ENCODE measurements around the gene ZBP1.

ZBP1 gene, protein sequence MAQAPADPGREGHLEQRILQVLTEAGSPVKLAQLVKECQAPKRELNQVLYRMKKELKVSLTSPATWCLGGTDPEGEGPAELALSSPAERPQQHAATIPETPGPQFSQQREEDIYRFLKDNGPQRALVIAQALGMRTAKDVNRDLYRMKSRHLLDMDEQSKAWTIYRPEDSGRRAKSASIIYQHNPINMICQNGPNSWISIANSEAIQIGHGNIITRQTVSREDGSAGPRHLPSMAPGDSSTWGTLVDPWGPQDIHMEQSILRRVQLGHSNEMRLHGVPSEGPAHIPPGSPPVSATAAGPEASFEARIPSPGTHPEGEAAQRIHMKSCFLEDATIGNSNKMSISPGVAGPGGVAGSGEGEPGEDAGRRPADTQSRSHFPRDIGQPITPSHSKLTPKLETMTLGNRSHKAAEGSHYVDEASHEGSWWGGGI

GRCh38 chr20:57620274-57620990 is at the start of gene ZBP1:
TSS of gene ZBP1 (minus strand) at chr20:57620426. CDS start at chr20:57620295, 131 bp downstream.
- no peak for DNase-seq (ENCODE audit: low read depth, low spot score)

GRCh38 chr20:57669632-57670031 is 49.4 kb upstream of the ZBP1 start:
- DNase-seq (ENCODE audit: low read depth, low spot score), result no peak

DNA sequence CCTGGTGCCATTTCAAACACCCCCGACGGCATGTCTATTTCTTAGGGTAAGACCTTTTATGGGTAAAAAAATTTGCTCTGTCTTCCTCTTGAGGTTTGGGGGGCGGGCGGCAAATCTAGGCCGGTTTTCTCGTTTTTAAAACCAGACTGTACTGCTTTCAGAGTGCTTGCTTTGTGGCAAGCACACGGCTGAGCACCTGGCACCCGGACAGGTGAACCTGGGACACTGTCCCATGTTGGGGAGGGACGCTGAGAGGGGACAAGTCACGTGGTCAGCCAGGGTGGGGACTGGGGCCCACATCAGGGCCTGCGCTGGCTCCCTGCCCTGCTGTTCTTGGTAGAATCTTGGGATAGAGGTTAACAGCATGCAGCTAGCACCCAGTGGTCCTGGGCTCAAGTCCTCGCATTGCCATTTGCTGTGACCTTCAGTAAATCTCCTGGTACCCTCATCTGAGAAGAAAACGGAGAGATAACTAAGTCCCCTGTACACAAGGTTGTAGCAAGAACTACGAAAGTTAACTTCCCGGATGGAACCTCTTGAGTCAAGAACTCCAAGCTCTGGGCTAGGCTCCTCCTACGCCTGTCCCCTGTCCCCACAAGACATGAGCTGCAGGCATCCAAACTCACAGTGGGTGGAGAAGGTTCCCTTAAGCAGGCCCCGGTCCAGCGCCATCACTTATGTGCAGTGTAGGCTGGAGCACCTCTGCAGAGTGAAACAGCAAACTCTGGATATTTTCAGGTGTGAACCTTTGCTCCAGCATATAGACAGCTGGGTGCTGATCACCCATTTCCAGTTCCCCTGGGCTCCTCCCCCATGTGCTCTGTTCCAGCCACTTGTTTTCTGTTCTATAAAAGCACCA is 47.9 kb upstream of the ZBP1 start:
- DNase-seq (ENCODE audit: low read depth, low spot score), result no peak

- no peak for DNase-seq (ENCODE audit: low read depth, low spot score)
These were observed 47.2 kb upstream of the ZBP1 start for GRCh38 chr20:57667388-57667787.

DNA sequence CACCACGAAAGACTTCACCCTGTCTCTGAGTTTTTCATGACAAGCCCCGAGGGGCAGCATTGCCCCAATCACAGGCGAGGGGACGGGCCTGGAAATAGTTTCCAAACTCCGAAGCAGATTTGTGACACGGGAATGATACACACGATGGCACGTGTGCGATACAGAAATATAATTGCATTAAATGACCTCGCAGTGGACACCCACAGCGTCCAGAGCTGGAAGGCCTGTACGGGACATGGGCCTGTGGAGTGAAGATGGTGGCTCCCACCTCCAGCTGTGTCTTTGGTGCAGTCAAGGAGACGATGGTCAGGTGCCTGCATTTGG is 46.6 kb upstream of the ZBP1 start:
- no peak for DNase-seq (ENCODE audit: low read depth, low spot score)

GRCh38 chr20:57666106-57666833 is 46.0 kb upstream of the ZBP1 start:
- no peak for DNase-seq (ENCODE audit: low read depth, low spot score)

DNA sequence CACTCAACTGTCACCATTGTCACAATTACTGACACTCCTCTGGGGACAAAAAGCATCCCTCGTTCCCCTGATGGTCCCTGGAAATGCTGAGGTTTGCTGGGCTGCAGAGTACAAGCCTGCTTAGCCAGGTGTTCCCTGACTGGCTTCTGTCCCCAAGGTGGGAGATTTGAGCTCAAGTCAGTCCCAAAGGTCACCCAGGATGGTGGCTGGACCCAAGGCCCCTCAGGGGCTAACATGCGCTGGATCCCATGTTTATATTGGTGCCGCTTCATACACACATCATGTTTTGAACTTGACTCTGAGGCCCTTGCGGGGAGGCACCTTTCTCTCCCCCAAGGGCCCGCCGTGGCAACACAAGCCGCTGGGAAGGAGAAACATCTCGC is 45.4 kb upstream of the ZBP1 start:
- no peak for DNase-seq (ENCODE audit: low read depth, low spot score)

GRCh38 chr20:57664924-57665588 is 44.8 kb upstream of the ZBP1 start:
- no peak for DNase-seq (ENCODE audit: low read depth, low spot score)

DNA sequence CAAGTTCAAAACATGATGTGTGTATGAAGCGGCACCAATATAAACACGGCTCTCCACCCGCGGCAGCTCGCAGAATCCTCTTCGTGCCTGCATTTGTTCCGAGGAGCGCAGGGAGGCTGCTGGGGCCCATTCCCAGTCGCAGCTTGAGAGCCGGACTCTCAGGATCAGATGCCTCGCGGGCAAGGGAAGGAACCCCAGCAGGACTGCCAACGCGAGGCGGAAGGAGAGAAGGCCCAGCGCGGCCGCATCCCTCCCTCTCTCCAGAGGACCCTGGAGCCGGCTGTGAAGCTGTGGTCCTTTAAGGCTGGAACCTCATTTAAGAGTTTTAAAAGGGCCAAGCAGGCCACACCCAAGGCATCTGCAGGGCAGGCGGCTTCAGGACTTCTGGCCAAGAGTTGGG is 44.2 kb upstream of the ZBP1 start:
- DNase-seq (ENCODE audit: low read depth, low spot score), result no peak

DNA sequence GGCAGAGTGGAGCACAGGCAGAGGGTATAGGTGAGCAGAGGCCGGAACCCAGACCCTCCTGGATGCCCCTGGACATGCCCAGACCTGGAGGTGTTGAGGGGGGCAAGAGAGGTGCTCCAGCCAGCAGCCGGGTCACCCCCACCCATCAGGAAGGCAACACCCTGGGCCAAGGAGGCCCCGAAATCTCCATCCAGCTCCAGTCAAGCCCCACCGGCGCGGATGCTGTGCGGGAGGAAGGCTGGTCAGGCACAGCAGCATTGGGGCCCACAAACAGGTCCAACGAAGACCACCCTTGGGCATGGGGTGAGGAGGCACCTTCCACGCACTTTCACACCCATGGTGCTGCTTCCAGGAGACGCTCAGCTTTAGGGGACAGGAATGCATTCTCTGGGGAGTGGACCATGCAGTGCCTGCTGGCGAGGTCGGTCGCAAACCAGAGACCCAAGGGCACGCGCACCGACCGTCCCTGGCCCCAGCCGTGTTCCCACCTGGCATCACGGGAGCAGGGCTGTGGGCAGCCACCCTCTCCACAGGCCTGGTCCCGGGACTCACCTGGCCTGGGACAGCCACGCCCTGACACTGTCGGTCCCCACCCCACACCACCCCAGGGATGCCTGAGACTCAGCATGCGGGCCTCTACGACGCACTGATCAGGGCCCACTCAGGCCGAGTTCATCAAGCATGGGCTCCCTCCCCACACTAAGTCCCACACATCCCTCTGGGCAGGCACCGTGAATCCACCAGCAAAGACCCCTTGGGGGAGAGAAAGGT is 43.6 kb upstream of the ZBP1 start:
- no peak for DNase-seq (ENCODE audit: low read depth, low spot score)

DNA sequence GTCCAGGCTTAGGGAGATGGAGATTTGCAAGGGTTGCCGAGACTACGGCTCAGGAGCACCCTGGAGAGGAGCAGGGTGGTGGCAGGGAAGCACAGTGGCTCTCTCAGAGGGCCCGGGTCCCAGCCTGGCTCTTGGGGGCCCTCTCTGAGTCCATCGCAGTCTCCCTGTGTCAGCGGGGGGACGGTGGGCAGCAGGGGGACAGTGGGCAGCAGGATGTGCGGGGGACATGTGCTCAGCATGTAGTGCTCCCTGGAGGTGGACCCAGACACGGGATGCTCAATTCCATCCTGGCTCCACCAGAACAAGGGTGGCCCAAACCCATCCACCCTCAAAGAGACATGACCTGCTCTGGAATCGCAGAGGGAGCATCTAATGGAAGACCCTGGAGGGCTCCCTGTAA is 43.0 kb upstream of the ZBP1 start:
- DNase-seq (ENCODE audit: low read depth, low spot score), result no peak

GRCh38 chr20:57662456-57663240 is 42.4 kb upstream of the ZBP1 start:
- no peak for DNase-seq (ENCODE audit: low read depth, low spot score)

GRCh38 chr20:57661746-57662455 is 41.7 kb upstream of the ZBP1 start:
- no peak for DNase-seq (ENCODE audit: low read depth, low spot score)

- no peak for DNase-seq (ENCODE audit: low read depth, low spot score)
These were observed 40.9 kb upstream of the ZBP1 start for GRCh38 chr20:57660922-57661745.

GRCh38 chr20:57660181-57660921 is 40.1 kb upstream of the ZBP1 start:
- no peak for DNase-seq (ENCODE audit: low read depth, low spot score)

DNA sequence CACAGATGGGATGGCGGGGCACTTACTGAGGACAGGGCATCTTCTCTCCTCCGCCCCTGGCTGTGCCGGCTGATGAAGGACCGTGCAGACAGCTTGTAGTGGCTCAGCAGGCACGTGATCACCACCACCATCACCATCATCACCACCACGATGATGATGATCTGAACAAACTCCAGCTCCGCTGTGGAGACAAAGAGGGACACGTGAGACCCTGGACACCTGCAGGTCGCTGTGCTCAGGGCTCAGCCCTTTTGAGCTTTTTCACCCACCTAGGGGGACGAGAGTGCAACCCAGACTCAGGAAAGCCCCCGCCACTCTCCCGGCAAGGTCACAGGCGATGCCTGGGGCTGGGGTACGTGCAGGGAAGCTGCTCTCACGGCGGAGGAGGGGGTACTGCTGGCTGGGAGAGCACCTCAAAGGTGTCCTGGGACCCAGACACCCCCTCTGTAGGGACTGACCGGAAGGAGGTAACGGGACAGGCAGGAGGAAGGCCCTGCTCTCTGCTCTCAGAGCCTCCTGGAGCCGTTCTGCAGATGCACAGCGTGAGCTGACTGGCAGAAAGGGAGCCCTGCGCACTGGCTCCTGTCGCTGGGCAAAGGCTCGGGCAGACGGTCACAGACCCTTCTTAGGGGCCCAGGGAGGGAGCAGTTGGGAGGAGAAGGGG is 39.4 kb upstream of the ZBP1 start:
- no peak for DNase-seq (ENCODE audit: low read depth, low spot score)
